Activated CD4-positive, alpha-beta T cell treated with anti-CD3 and anti-CD28 coated beads, Interleukin-2, amount 10 ng/mL, durations not matched to agents 7 days and 5 days (primary cell): ENCODE results near the gene VPS37D. TPM values are rescaled to one million over a fixed set of nuclear protein-coding genes. Genes with fewer than 3 reads are reported as not detected.

Experiments used
- CTCF ChIA-PET: fragments of 350-600 bp; sonication (Branson Sonifier 250); formaldehyde crosslinking; loops from one replicate; lab custom pipeline; 2021; ENCODE audit warnings: antibody characterized with exemption; lab: Charles Lee
- POLR2A ChIA-PET: fragments of 350-600 bp; sonication (Branson Sonifier 250); formaldehyde crosslinking; loops from one replicate; lab custom pipeline; 2021; ENCODE audit warnings: antibody characterized with exemption; lab: Charles Lee
- DNase-seq: peaks from one replicate; pipeline ENCODE4 v3.0.0-alpha.2; 2020
- H3K27ac Mint-ChIP-seq: one replicate; pipeline ENCODE4 v1.8.0; 2021; ENCODE audit warnings: mild to moderate bottlenecking, moderate library complexity, mixed read lengths
- H3K27me3 Mint-ChIP-seq: one replicate; pipeline ENCODE4 v1.8.0; 2021; ENCODE audit warnings: mixed read lengths
- H3K36me3 Mint-ChIP-seq: one replicate; pipeline ENCODE4 v1.8.0; 2021; ENCODE audit warnings: low read depth, mixed read lengths
- H3K4me1 Mint-ChIP-seq: one replicate; pipeline ENCODE4 v1.8.0; 2021; ENCODE audit warnings: mixed read lengths
- H3K4me3 Mint-ChIP-seq: one replicate; pipeline ENCODE4 v1.8.0; 2021; ENCODE audit warnings: mild to moderate bottlenecking, moderate library complexity, mixed read lengths
- H3K9me3 Mint-ChIP-seq: one replicate; pipeline ENCODE4 v1.8.0; 2021; ENCODE audit warnings: mixed read lengths
- total RNA-seq, 2 experiments: library from RNA; stranded (reverse); gene quantifications; one replicate each; pipeline ENCODE4 v1.2.3, GENCODE V29; 2021

VPS37D gene
- total RNA-seq, 2 experiments from 2014 or later, result 0.25 TPM; not detected in 1

GRCh38 chr7:73696372-73696771 lies 28.7 kb downstream of the VPS37D start:
- H3K27ac Mint-ChIP-seq, result peak overlapping the region; percentile 57
- ChIA-PET POLR2A (no interaction called here), CTCF (interaction anchor here (1.0 to 1.5 kb wide), 5 partner anchors 11 to 44 kb away, joined by 3 to 4 read pairs (median 4); partner anchors contain the start of gene ABHD11)
- no peaks in the 10 kb centered on the region for H3K4me1 Mint-ChIP-seq
- no peaks in the 10 kb centered on the region for H3K9me3 Mint-ChIP-seq
- DNase-seq, result no peak
- H3K4me3 Mint-ChIP-seq, result no peak overlapping the region
- H3K36me3 Mint-ChIP-seq, result peaks cover 34% of the 10 kb centered on the region
- no peaks in the 10 kb centered on the region for H3K27me3 Mint-ChIP-seq

- Mint-ChIP-seq H3K27me3 (no peaks in the 10 kb centered on the region), H3K36me3 (peaks cover 25% of the 10 kb centered on the region), H3K4me3 (no peak overlapping the region), H3K9me3 (no peaks in the 10 kb centered on the region), H3K27ac (no peak overlapping the region), H3K4me1 (peaks cover 1% of the 10 kb centered on the region)
- CTCF ChIA-PET, result interaction anchor here (0.6 to 1.9 kb wide), 3 partner anchors 30 to 943 kb away, joined by 3 to 5 read pairs (median 3); no protein-coding TSS in a partner anchor
- no peak for DNase-seq
- POLR2A ChIA-PET, result no interaction called here
These were observed 30.8 kb downstream of the VPS37D start for GRCh38 chr7:73698410-73698809.

- CTCF ChIA-PET, result interaction anchor here (1.9 kb wide), 1 partner anchor 93 kb away, joined by 5 read pairs; no protein-coding TSS in a partner anchor
- POLR2A ChIA-PET, result no interaction called here
- peaks cover 1% of the 10 kb centered on the region for H3K4me1 Mint-ChIP-seq
- no peak overlapping the region for H3K4me3 Mint-ChIP-seq
- H3K27ac Mint-ChIP-seq, result no peak overlapping the region
- H3K9me3 Mint-ChIP-seq, result no peaks in the 10 kb centered on the region
- peaks cover 21% of the 10 kb centered on the region for H3K36me3 Mint-ChIP-seq
- H3K27me3 Mint-ChIP-seq, result no peaks in the 10 kb centered on the region
- no peak for DNase-seq
These were observed 31.9 kb downstream of the VPS37D start for GRCh38 chr7:73699370-73700068.

- POLR2A ChIA-PET, result no interaction called here
These were observed 32.4 kb downstream of the VPS37D start for GRCh38 chr7:73700069-73700423.

GRCh38 chr7:73700581-73701134 lies 33.0 kb downstream of the VPS37D start:
- no peak for DNase-seq
- ChIA-PET CTCF (interaction anchor here (0.6 to 4.1 kb wide), 9 partner anchors 8 to 94 kb away, joined by 3 to 30 read pairs (median 3); partner anchors contain the start of gene ABHD11), POLR2A (interaction anchor here (0.7 kb wide), 1 partner anchor 17 kb away, joined by 3 read pairs; no protein-coding TSS in a partner anchor)
- H3K4me3 Mint-ChIP-seq, result no peak overlapping the region
- no peak overlapping the region for H3K27ac Mint-ChIP-seq
- H3K9me3 Mint-ChIP-seq, result no peaks in the 10 kb centered on the region
- peaks cover 1% of the 10 kb centered on the region for H3K4me1 Mint-ChIP-seq
- peaks cover 15% of the 10 kb centered on the region for H3K36me3 Mint-ChIP-seq
- no peaks in the 10 kb centered on the region for H3K27me3 Mint-ChIP-seq

More at GRCh38 chr7:73700069-73700423, 32.4 kb downstream of the VPS37D start:
- Mint-ChIP-seq H3K27me3 (no peaks in the 10 kb centered on the region), H3K27ac (no peak overlapping the region), H3K9me3 (no peaks in the 10 kb centered on the region), H3K36me3 (peaks cover 19% of the 10 kb centered on the region), H3K4me1 (peaks cover 1% of the 10 kb centered on the region), H3K4me3 (no peak overlapping the region)
- CTCF ChIA-PET, result interaction anchor here (1.1 to 2.9 kb wide), 4 partner anchors 22 to 93 kb away, joined by 3 to 12 read pairs (median 5); no protein-coding TSS in a partner anchor
- no peak for DNase-seq

GRCh38 chr7:73701357-73701995 lies 33.8 kb downstream of the VPS37D start:
- Mint-ChIP-seq H3K4me3 (no peak overlapping the region), H3K27ac (no peak overlapping the region), H3K36me3 (peaks cover 11% of the 10 kb centered on the region), H3K4me1 (peaks cover 3% of the 10 kb centered on the region), H3K9me3 (no peaks in the 10 kb centered on the region), H3K27me3 (no peaks in the 10 kb centered on the region)
- ChIA-PET CTCF (interaction anchor here (0.6 to 4.1 kb wide), 11 partner anchors 9 to 95 kb away, joined by 3 to 30 read pairs (median 4); partner anchors contain the start of gene ABHD11), POLR2A (interaction anchor here (0.7 kb wide), 1 partner anchor 17 kb away, joined by 3 read pairs; no protein-coding TSS in a partner anchor)
- DNase-seq, result peak; percentile 29

GRCh38 chr7:73702226-73702625 lies 34.6 kb downstream of the VPS37D start:
- H3K36me3 Mint-ChIP-seq, result peaks cover 6% of the 10 kb centered on the region
- DNase-seq, result no peak
- H3K4me3 Mint-ChIP-seq, result no peak overlapping the region
- CTCF ChIA-PET, result interaction anchor here (0.5 to 4.1 kb wide), 6 partner anchors 10 to 53 kb away, joined by 3 to 30 read pairs (median 4); partner anchors contain the start of gene ABHD11
- H3K4me1 Mint-ChIP-seq, result peaks cover 11% of the 10 kb centered on the region
- POLR2A ChIA-PET, result interaction anchor here (0.6 kb wide), 1 partner anchor 13 kb away, joined by 3 read pairs; no protein-coding TSS in a partner anchor
- H3K27me3 Mint-ChIP-seq, result no peaks in the 10 kb centered on the region
- no peaks in the 10 kb centered on the region for H3K9me3 Mint-ChIP-seq
- H3K27ac Mint-ChIP-seq, result peak overlapping the region; percentile 41

GRCh38 chr7:73702665-73703064 lies 35.0 kb downstream of the VPS37D start:
- no peak overlapping the region for H3K4me3 Mint-ChIP-seq
- H3K27ac Mint-ChIP-seq, result no peak overlapping the region
- peaks cover 4% of the 10 kb centered on the region for H3K36me3 Mint-ChIP-seq
- H3K4me1 Mint-ChIP-seq, result peaks cover 13% of the 10 kb centered on the region
- DNase-seq, result no peak
- CTCF ChIA-PET, result interaction anchor here (0.5 to 4.1 kb wide), 5 partner anchors 11 to 53 kb away, joined by 3 to 30 read pairs (median 4); partner anchors contain the start of gene ABHD11
- no peaks in the 10 kb centered on the region for H3K9me3 Mint-ChIP-seq
- POLR2A ChIA-PET, result interaction anchor here (0.6 kb wide), 1 partner anchor 13 kb away, joined by 3 read pairs; no protein-coding TSS in a partner anchor
- H3K27me3 Mint-ChIP-seq, result no peaks in the 10 kb centered on the region

- peaks cover 13% of the 10 kb centered on the region for H3K4me1 Mint-ChIP-seq
- H3K27ac Mint-ChIP-seq, result no peak overlapping the region
- no peaks in the 10 kb centered on the region for H3K27me3 Mint-ChIP-seq
- CTCF ChIA-PET, result interaction anchor here (1.3 to 4.1 kb wide), 4 partner anchors 10 to 35 kb away, joined by 3 to 30 read pairs (median 8); partner anchors contain the start of gene VPS37D
- POLR2A ChIA-PET, result no interaction called here
- H3K4me3 Mint-ChIP-seq, result no peak overlapping the region
- peaks cover 4% of the 10 kb centered on the region for H3K36me3 Mint-ChIP-seq
- no peaks in the 10 kb centered on the region for H3K9me3 Mint-ChIP-seq
- no peak for DNase-seq
These were observed 35.6 kb downstream of the VPS37D start for GRCh38 chr7:73703225-73703624.

- peak; percentile 46 for DNase-seq
- Mint-ChIP-seq H3K36me3 (peaks cover 4% of the 10 kb centered on the region), H3K27ac (no peak overlapping the region), H3K27me3 (no peaks in the 10 kb centered on the region), H3K4me1 (peaks cover 13% of the 10 kb centered on the region), H3K9me3 (no peaks in the 10 kb centered on the region), H3K4me3 (no peak overlapping the region)
- POLR2A ChIA-PET, result no interaction called here
- CTCF ChIA-PET, result interaction anchor here (1.3 to 4.1 kb wide), 3 partner anchors 10 to 36 kb away, joined by 3 to 30 read pairs (median 8); partner anchors contain the start of genes STX1A and VPS37D
These were observed 36.4 kb downstream of the VPS37D start for GRCh38 chr7:73703757-73704639.

- POLR2A ChIA-PET, result no interaction called here
These were observed 37.3 kb downstream of the VPS37D start for GRCh38 chr7:73704640-73705550.

More at GRCh38 chr7:73704640-73705550, 37.3 kb downstream of the VPS37D start:
- H3K9me3 Mint-ChIP-seq, result no peaks in the 10 kb centered on the region
- H3K36me3 Mint-ChIP-seq, result peaks cover 4% of the 10 kb centered on the region
- no peak overlapping the region for H3K4me3 Mint-ChIP-seq
- no peaks in the 10 kb centered on the region for H3K27me3 Mint-ChIP-seq
- DNase-seq, result no peak
- no peak overlapping the region for H3K27ac Mint-ChIP-seq
- H3K4me1 Mint-ChIP-seq, result peaks cover 13% of the 10 kb centered on the region
- CTCF ChIA-PET, result interaction anchor here (0.5 to 4.1 kb wide), 6 partner anchors 9 to 98 kb away, joined by 3 to 30 read pairs (median 6); partner anchors contain the start of gene STX1A
